GM18526 (cell line): ENCODE measurements around the gene FOXP1.

Experiments
- POLR2A ChIP-seq: IDR thresholded peaks from 3 replicates; pipeline ENCODE4 v1.6.1; 2011; ENCODE audit not compliant: insufficient read length; ENCODE audit errors: extremely low read depth

Gene FOXP1

GRCh38 chr3:71207632-71208031 is 375.9 kb downstream of the FOXP1 start:
- no peak for TF ChIP-seq POLR2A

- TF ChIP-seq POLR2A: no peak
These were observed 377.0 kb downstream of the FOXP1 start for GRCh38 chr3:71206305-71207165.

- TF ChIP-seq POLR2A: no peak
These were observed 379.6 kb downstream of the FOXP1 start for GRCh38 chr3:71203727-71204488.

- no peak for TF ChIP-seq POLR2A
These were observed 380.5 kb downstream of the FOXP1 start for GRCh38 chr3:71202848-71203533.

GRCh38 chr3:71201939-71202338 is 381.6 kb downstream of the FOXP1 start:
- no peak for TF ChIP-seq POLR2A

- TF ChIP-seq POLR2A: no peak
These were observed 385.5 kb downstream of the FOXP1 start for GRCh38 chr3:71197841-71198565.

GRCh38 chr3:71195492-71195891 is 388.0 kb downstream of the FOXP1 start:
- TF ChIP-seq POLR2A: no peak

GRCh38 chr3:71194785-71195184 is 388.7 kb downstream of the FOXP1 start:
- TF ChIP-seq POLR2A: no peak

GRCh38 chr3:71191031-71191482 is 392.5 kb downstream of the FOXP1 start:
- no peak for TF ChIP-seq POLR2A

GRCh38 chr3:71189480-71189879 is 394.0 kb downstream of the FOXP1 start:
- no peak for TF ChIP-seq POLR2A

GRCh38 chr3:71187715-71188114 is 395.8 kb downstream of the FOXP1 start:
- no peak for TF ChIP-seq POLR2A

GRCh38 chr3:71186801-71187200 is 396.7 kb downstream of the FOXP1 start:
- TF ChIP-seq POLR2A: no peak

GRCh38 chr3:71185733-71186455 is 397.6 kb downstream of the FOXP1 start:
- no peak for TF ChIP-seq POLR2A

- TF ChIP-seq POLR2A: no peak
These were observed 399.3 kb downstream of the FOXP1 start for GRCh38 chr3:71184252-71184651.
